HepG2 (cell line): Measurements from ENCODE around the gene TOB1. TPM values are rescaled to one million over a fixed set of nuclear protein-coding genes. Genes with fewer than 3 reads are reported as not detected.

Source experiments
- ADNP ChIP-seq: sonication (generic); formaldehyde crosslinking; IDR thresholded peaks from 2 replicates; pipeline ENCODE4 v1.4.0; 2020; ENCODE audit warnings: missing genetic modification reagents
- HOXD1 ChIP-seq: sonication (generic); formaldehyde crosslinking; IDR thresholded peaks from 2 replicates; pipeline ENCODE4 v1.5.0; 2020; ENCODE audit warnings: missing genetic modification reagents
- PAX8 ChIP-seq: sonication (generic); formaldehyde crosslinking; IDR thresholded peaks from 2 replicates; pipeline ENCODE4 v1.8.0; 2022; ENCODE audit warnings: mild to moderate bottlenecking, missing genetic modification reagents, borderline replicate concordance
- PHF5A ChIP-seq: IDR thresholded peaks from one replicate; pipeline ENCODE4 v1.6.1; 2018; ENCODE audit warnings: low read depth, missing genetic modification reagents; ENCODE audit not compliant: unreplicated experiment
- PLRG1 ChIP-seq: fragments of 450-650 bp; conservative IDR thresholded peaks from 2 replicates; pipeline ENCODE4 v1.6.1; 2016
- SMC3 ChIP-seq: IDR thresholded peaks from 2 replicates; pipeline ENCODE4 v1.6.1; 2011; ENCODE audit warnings: low read length, improper control_type of control experiment
- SOX6 ChIP-seq, 2 experiments: fragments of 450-650 bp in 1 of 2; sonication (generic) in 1 of 2; formaldehyde crosslinking in 1 of 2; IDR thresholded peaks; 2 replicates each; pipeline versions ENCODE4 v1.4.0 to v1.6.1; 2017 to 2020; ENCODE audit warnings: antibody characterized with exemption in 1 of 2, mild to moderate bottlenecking in 1 of 2, missing genetic modification reagents in 1 of 2
- YEATS2 ChIP-seq: sonication (generic); formaldehyde crosslinking; IDR thresholded peaks from 2 replicates; pipeline ENCODE4 v1.4.0; 2020; ENCODE audit warnings: missing genetic modification reagents, borderline replicate concordance
- ZNF292 ChIP-seq: sonication (generic); formaldehyde crosslinking; IDR thresholded peaks from 2 replicates; pipeline ENCODE4 v1.8.1; 2022; ENCODE audit warnings: mild to moderate bottlenecking, low read depth, missing genetic modification reagents, borderline replicate concordance
- ZNF34 ChIP-seq: sonication (generic); formaldehyde crosslinking; IDR thresholded peaks from 2 replicates; pipeline ENCODE4 v1.4.0; 2020; ENCODE audit warnings: mild to moderate bottlenecking, missing genetic modification reagents, borderline replicate concordance
- ZNF564 ChIP-seq: sonication (generic); formaldehyde crosslinking; IDR thresholded peaks from 2 replicates; pipeline ENCODE4 v1.8.1; 2023; ENCODE audit warnings: mild to moderate bottlenecking, missing genetic modification reagents
- ZNF879 ChIP-seq: sonication (generic); formaldehyde crosslinking; IDR thresholded peaks from 2 replicates; pipeline ENCODE4 v1.8.1; 2023; ENCODE audit warnings: missing genetic modification reagents
- polyA plus RNA-seq, 8 experiments: library from polyadenylated mRNA; depleted of rRNA in 3 of 8; stranded (reverse) in 7 of 8; unstranded in 1 of 8; fragments of >200 nt; fragmentation: Illumina TruSeq in 4 of 8; extraction: Trizol in 4 of 8; gene quantifications; 2 replicates each; pipeline versions ENCODE4 v1.2.1 to v1.2.3, GENCODE V29; 2011 to 2016; ENCODE audit warnings: low read depth in 4 of 8, missing spikeins in 1 of 8, mixed read lengths in 1 of 8; ENCODE audit not compliant: insufficient read depth in 1 of 8
- total RNA-seq, 5 experiments: library from RNA; depleted of rRNA; stranded (reverse); fragments of >200 nt; fragmentation: Illumina TruSeq; extraction: Trizol; gene quantifications; 2 replicates each; pipeline ENCODE4 v1.2.3, GENCODE V29; 2016; ENCODE audit warnings: low read depth in 1 of 5
- TF ChIP-seq, protein P1 (sequence below): sonication (generic); formaldehyde crosslinking; IDR thresholded peaks from 2 replicates; pipeline ENCODE4 v1.5.0; 2020; ENCODE audit warnings: missing genetic modification reagents
- TF ChIP-seq, protein P2 (sequence below): sonication (generic); formaldehyde crosslinking; IDR thresholded peaks from 2 replicates; pipeline ENCODE4 v1.5.0; 2020; ENCODE audit warnings: missing genetic modification reagents
- TF ChIP-seq, protein P3 (sequence below): sonication (generic); formaldehyde crosslinking; IDR thresholded peaks from 2 replicates; pipeline ENCODE4 v1.5.1; 2020; ENCODE audit warnings: mild to moderate bottlenecking, missing genetic modification reagents, moderate library complexity
- TF ChIP-seq, protein P4 (sequence below): sonication (generic); formaldehyde crosslinking; IDR thresholded peaks from 2 replicates; pipeline ENCODE4 v1.5.0; 2020; ENCODE audit warnings: missing genetic modification reagents, mild to moderate bottlenecking, borderline replicate concordance
- TF ChIP-seq, protein P5 (sequence below): IDR thresholded peaks from 2 replicates; pipeline ENCODE4 v1.6.1; 2016; ENCODE audit warnings: missing genetic modification reagents, missing compliant biosample characterization

TOB1 gene
- total and polyA plus RNA-seq, 2 of the 13 experiments (the other 11 are each of a cell fraction or from before 2014, with no cell fraction given): 21.9 to 57.7 TPM

DNA sequence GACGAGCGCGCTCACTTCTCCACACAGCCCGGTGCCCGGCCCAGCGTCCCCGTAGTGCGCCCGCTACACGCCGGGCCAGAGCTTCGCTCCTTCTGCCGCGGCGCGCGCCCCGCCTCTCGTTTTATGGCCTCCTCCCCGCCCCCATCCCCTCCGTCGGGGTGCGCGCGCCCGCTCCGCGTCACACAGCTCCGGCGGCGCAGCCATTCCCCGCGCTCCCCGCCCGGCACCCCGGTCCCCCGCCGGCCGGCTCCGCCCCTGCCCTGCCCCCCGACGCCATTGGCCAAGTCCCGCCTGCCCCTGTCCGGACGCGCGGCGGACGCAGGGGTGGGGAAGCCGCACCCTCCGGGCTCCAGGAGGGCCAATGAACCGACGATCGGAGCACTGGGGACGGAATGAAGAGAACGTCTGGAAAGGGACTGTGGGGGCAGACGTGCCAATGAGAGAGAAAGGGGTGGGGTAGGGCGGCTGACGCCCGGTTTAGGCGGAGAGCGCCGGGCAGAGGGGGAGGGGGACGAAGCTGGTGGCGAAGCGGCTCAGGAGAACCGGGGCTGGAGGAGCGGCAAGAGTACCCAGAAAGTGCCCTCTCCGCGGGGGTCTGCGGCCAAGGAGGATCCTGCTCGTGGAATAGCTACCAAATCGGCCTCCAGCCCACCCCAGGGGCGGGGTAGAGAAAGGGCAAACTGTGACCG, at the start of gene TOB1 (continued):
- TF ChIP-seq ADNP (CRISPR knock-in tag) (0 out of 2 replicates have a peak, but pooled peaks have one; percentile 54), HOXD1 (CRISPR knock-in tag) (peak; percentile 96; the same call in 1 of the 2 replicates), YEATS2 (CRISPR knock-in tag) (peak; percentile 45; the same call in 1 of the 2 replicates), ZNF879 (no peak), PHF5A (CRISPR knock-in tag) (no peak), ZNF292 (CRISPR knock-in tag) (peak; percentile 55; the same call in 1 of the 2 replicates), PAX8 (CRISPR knock-in tag) (0 out of 2 replicates have a peak, but pooled peaks have one; percentile 90), SOX6 (IDR thresholded peaks at IDR 0.05) (no peak), SOX6 (CRISPR knock-in tag; IDR thresholded peaks at IDR 0.05) (peak; percentile 54), ZNF34 (peak; percentile 87; the same call in 1 of the 2 replicates), SMC3 (no peak), ZNF564 (peak; percentile 91; the same call in 1 of the 2 replicates), PLRG1 (no peak)
- TF ChIP-seq, protein P1, sequence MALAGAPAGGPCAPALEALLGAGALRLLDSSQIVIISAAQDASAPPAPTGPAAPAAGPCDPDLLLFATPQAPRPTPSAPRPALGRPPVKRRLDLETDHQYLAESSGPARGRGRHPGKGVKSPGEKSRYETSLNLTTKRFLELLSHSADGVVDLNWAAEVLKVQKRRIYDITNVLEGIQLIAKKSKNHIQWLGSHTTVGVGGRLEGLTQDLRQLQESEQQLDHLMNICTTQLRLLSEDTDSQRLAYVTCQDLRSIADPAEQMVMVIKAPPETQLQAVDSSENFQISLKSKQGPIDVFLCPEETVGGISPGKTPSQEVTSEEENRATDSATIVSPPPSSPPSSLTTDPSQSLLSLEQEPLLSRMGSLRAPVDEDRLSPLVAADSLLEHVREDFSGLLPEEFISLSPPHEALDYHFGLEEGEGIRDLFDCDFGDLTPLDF: peak; percentile 75
- TF ChIP-seq, protein P2, sequence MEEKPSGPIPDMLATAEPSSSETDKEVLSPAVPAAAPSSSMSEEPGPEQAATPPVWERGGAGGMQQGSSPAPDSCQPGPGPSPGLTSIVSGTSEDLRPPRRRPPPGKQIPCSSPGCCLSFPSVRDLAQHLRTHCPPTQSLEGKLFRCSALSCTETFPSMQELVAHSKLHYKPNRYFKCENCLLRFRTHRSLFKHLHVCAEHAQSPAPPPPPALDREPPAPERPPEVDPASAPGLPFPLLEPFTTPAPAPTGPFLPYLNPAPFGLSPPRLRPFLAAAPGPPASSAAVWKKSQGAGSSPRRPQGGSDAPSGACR: peak; percentile 83; the same call in 1 of the 2 replicates
- TF ChIP-seq, protein P3, sequence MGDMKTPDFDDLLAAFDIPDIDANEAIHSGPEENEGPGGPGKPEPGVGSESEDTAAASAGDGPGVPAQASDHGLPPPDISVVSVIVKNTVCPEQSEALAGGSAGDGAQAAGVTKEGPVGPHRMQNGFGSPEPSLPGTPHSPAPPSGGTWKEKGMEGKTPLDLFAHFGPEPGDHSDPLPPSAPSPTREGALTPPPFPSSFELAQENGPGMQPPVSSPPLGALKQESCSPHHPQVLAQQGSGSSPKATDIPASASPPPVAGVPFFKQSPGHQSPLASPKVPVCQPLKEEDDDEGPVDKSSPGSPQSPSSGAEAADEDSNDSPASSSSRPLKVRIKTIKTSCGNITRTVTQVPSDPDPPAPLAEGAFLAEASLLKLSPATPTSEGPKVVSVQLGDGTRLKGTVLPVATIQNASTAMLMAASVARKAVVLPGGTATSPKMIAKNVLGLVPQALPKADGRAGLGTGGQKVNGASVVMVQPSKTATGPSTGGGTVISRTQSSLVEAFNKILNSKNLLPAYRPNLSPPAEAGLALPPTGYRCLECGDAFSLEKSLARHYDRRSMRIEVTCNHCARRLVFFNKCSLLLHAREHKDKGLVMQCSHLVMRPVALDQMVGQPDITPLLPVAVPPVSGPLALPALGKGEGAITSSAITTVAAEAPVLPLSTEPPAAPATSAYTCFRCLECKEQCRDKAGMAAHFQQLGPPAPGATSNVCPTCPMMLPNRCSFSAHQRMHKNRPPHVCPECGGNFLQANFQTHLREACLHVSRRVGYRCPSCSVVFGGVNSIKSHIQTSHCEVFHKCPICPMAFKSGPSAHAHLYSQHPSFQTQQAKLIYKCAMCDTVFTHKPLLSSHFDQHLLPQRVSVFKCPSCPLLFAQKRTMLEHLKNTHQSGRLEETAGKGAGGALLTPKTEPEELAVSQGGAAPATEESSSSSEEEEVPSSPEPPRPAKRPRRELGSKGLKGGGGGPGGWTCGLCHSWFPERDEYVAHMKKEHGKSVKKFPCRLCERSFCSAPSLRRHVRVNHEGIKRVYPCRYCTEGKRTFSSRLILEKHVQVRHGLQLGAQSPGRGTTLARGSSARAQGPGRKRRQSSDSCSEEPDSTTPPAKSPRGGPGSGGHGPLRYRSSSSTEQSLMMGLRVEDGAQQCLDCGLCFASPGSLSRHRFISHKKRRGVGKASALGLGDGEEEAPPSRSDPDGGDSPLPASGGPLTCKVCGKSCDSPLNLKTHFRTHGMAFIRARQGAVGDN (CRISPR knock-in tag): peak; percentile 86
- TF ChIP-seq, protein P4, sequence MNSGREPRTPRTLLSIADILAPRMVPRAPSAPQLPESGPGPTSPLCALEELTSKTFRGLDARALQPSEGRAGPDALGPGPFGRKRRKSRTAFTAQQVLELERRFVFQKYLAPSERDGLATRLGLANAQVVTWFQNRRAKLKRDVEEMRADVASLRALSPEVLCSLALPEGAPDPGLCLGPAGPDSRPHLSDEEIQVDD (CRISPR knock-in tag): 0 out of 2 replicates have a peak, but pooled peaks have one; percentile 18
- TF ChIP-seq, protein P5, sequence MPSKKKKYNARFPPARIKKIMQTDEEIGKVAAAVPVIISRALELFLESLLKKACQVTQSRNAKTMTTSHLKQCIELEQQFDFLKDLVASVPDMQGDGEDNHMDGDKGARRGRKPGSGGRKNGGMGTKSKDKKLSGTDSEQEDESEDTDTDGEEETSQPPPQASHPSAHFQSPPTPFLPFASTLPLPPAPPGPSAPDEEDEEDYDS (CRISPR knock-in tag): peak; percentile 95
- TF ChIP-seq, all 625 proteins: peak for 417
